H1 (cell line): ENCODE data around the gene PPARD. TPM values are rescaled to one million over a fixed set of nuclear protein-coding genes. Genes with fewer than 3 reads are reported as not detected.

ENCODE experiments used
- CTCF ChIA-PET: fragments of 300-600 bp; sonication (Branson Sonifier 250); formaldehyde crosslinking; loops from one replicate; lab custom pipeline; 2021; ENCODE audit not compliant: partially characterized antibody; lab: Charles Lee
- POLR2A ChIA-PET: fragments of 300-600 bp; sonication (Branson Sonifier 250); formaldehyde crosslinking; loops from one replicate; lab custom pipeline; 2021; ENCODE audit warnings: inconsistent platforms; ENCODE audit not compliant: partially characterized antibody; lab: Charles Lee
- DNase-seq, 2 experiments: peaks; one replicate each; pipeline versions ENCODE4 v3.0.0 to v3.0.0-alpha.2; 2010 to 2022; ENCODE audit warnings: low spot score in 2 of 2, low read depth in 1 of 2, mixed read lengths in 1 of 2
- FAIRE-seq: peaks from 2 replicates; lab custom pipeline; 2011; peaks lifted over from hg19 to GRCh38; lab: Jason Lieb, UNC
- H2AFZ ChIP-seq: 2 replicates; pipeline ENCODE4 v1.8.1; 2012; ENCODE audit warnings: low read length, inconsistent platforms
- H2AK5ac ChIP-seq: 2 replicates; pipeline ENCODE4 v1.6.1; 2013; ENCODE audit warnings: low read depth, low read length
- H2BK120ac ChIP-seq: replicated peaks from 2 replicates; pipeline ENCODE3; 2013; ENCODE audit warnings: low read depth, low read length, inconsistent platforms
- H2BK12ac ChIP-seq: 2 replicates; pipeline ENCODE4 v1.6.1; 2013; ENCODE audit warnings: low read depth, low read length
- H2BK15ac ChIP-seq: 2 replicates; pipeline ENCODE4 v1.6.1; 2013; ENCODE audit warnings: low read length
- H2BK20ac ChIP-seq: 2 replicates; pipeline ENCODE4 v1.6.1; 2013; ENCODE audit warnings: low read length
- H2BK5ac ChIP-seq: 2 replicates; pipeline ENCODE4 v1.6.1; 2013; ENCODE audit warnings: low read depth, low read length
- H3K14ac ChIP-seq: 2 replicates; pipeline ENCODE4 v1.6.1; 2013; ENCODE audit warnings: inconsistent platforms; ENCODE audit not compliant: insufficient read length
- H3K18ac ChIP-seq: 2 replicates; pipeline ENCODE4 v1.6.1; 2013; ENCODE audit warnings: low read length; ENCODE audit errors: extremely low read depth
- H3K23ac ChIP-seq: 2 replicates; pipeline ENCODE4 v1.6.1; 2013; ENCODE audit warnings: inconsistent platforms; ENCODE audit not compliant: insufficient read length
- H3K23me2 ChIP-seq: 2 replicates; pipeline ENCODE4 v1.6.1; 2013; ENCODE audit warnings: low read depth, low read length
- H3K27ac ChIP-seq: 2 replicates; pipeline ENCODE4 v1.6.1; 2011; ENCODE audit warnings: low read depth, low read length, inconsistent platforms
- H3K27me3 ChIP-seq, 4 experiments: replicated peaks in 1 of 4; 1 replicate in 1 of 4; 2 replicates in 3 of 4; pipeline versions ENCODE4 v1.6.1 to v1.8.1; 2011 to 2013; ENCODE audit warnings: low read length in 3 of 4, mild to moderate bottlenecking in 3 of 4, inconsistent platforms in 2 of 4, mixed read lengths in 2 of 4, moderate library complexity in 1 of 4; ENCODE audit not compliant: control insufficient read depth in 3 of 4, insufficient read depth in 3 of 4; ENCODE audit errors: extremely low read depth in 1 of 4
- H3K36me3 ChIP-seq, 4 experiments: 2 replicates each; pipeline versions ENCODE4 v1.6.1 to v1.8.1; 2011 to 2013; ENCODE audit warnings: mild to moderate bottlenecking in 4 of 4, low read length in 3 of 4, moderate library complexity in 2 of 4, control low read depth in 1 of 4, inconsistent platforms in 1 of 4; ENCODE audit not compliant: insufficient read depth in 4 of 4, control insufficient read depth in 2 of 4
- H3K4ac ChIP-seq: replicated peaks from 2 replicates; pipeline ENCODE3; 2013; ENCODE audit warnings: low read length, low read depth, mixed read lengths, inconsistent platforms; ENCODE audit not compliant: insufficient read length
- H3K4me1 ChIP-seq, 4 experiments: replicated peaks in 1 of 4; 1 replicate in 1 of 4; 2 replicates in 3 of 4; pipeline versions ENCODE4 v1.6.1 to v1.8.1; 2011 to 2013; ENCODE audit warnings: low read length in 3 of 4, inconsistent platforms in 2 of 4, mixed read lengths in 1 of 4; ENCODE audit not compliant: insufficient read depth in 4 of 4, control insufficient read depth in 3 of 4
- H3K4me2 ChIP-seq, 2 experiments: 2 replicates each; pipeline versions ENCODE4 v1.6.1 to v1.8.1; 2011 to 2013; ENCODE audit warnings: low read depth in 2 of 2, low read length in 2 of 2, control low read depth in 1 of 2, inconsistent platforms in 1 of 2, mild to moderate bottlenecking in 1 of 2; ENCODE audit not compliant: insufficient read depth in 1 of 2
- H3K4me3 ChIP-seq, 4 experiments: fragments of 200-600, 300-600 bp in 1 of 4; sonication (generic), shearing (Covaris generic), sonication (Bioruptor Twin) in 1 of 4; 2 replicates each; pipeline versions ENCODE4 v1.5.1 to v1.8.1; 2011 to 2016; ENCODE audit warnings: low read length in 4 of 4, low read depth in 3 of 4, control low read depth in 2 of 4, inconsistent platforms in 2 of 4, mild to moderate bottlenecking in 2 of 4, mixed read lengths in 1 of 4, moderate library complexity in 1 of 4; ENCODE audit not compliant: insufficient read depth in 2 of 4; ENCODE audit errors: extremely low read depth in 1 of 4
- H3K56ac ChIP-seq: replicated peaks from 2 replicates; pipeline ENCODE3; 2013; ENCODE audit warnings: low read depth, mild to moderate bottlenecking, mixed read lengths, low read length, inconsistent platforms; ENCODE audit not compliant: insufficient read length
- H3K79me1 ChIP-seq: 2 replicates; pipeline ENCODE4 v1.6.1; 2013; ENCODE audit warnings: low read depth, low read length, control low read depth
- H3K79me2 ChIP-seq, 2 experiments: 2 replicates each; pipeline versions ENCODE4 v1.6.1 to v1.8.1; 2012 to 2013; ENCODE audit warnings: low read length in 2 of 2, mild to moderate bottlenecking in 2 of 2, inconsistent platforms in 1 of 2; ENCODE audit not compliant: insufficient read depth in 2 of 2, control insufficient read depth in 1 of 2
- H3K9ac ChIP-seq, 4 experiments: replicated peaks in 1 of 4; 1 replicate in 1 of 4; 2 replicates in 3 of 4; pipeline versions ENCODE4 v1.6.1 to v1.8.1; 2011 to 2013; ENCODE audit warnings: low read depth in 3 of 4, low read length in 3 of 4, control low read depth in 2 of 4, mild to moderate bottlenecking in 2 of 4, moderate library complexity in 2 of 4, inconsistent platforms in 1 of 4; ENCODE audit errors: extremely low read depth in 1 of 4
- H3K9me3 ChIP-seq, 2 experiments: 2 replicates each; pipeline versions ENCODE4 v1.6.1 to v1.8.1; 2012 to 2013; ENCODE audit warnings: mild to moderate bottlenecking in 2 of 2, moderate library complexity in 2 of 2, control low read depth in 1 of 2, inconsistent platforms in 1 of 2, low read depth in 1 of 2, low read length in 1 of 2, mixed read lengths in 1 of 2; ENCODE audit not compliant: insufficient read depth in 2 of 2
- H4K20me1 ChIP-seq, 2 experiments: replicated peaks in 1 of 2; 2 replicates each; pipeline versions ENCODE3 to v1.8.1; 2011 to 2013; ENCODE audit warnings: inconsistent platforms in 2 of 2, low read length in 2 of 2, mild to moderate bottlenecking in 1 of 2; ENCODE audit not compliant: insufficient read depth in 2 of 2, control insufficient read depth in 1 of 2
- H4K5ac ChIP-seq: 2 replicates; pipeline ENCODE4 v1.6.1; 2013; ENCODE audit warnings: low read length, low read depth, mixed read lengths, inconsistent platforms; ENCODE audit not compliant: insufficient read length
- H4K8ac ChIP-seq: 2 replicates; pipeline ENCODE4 v1.8.0; 2013; ENCODE audit warnings: mild to moderate bottlenecking, moderate library complexity, low read length, inconsistent platforms; ENCODE audit not compliant: insufficient read depth; ENCODE audit errors: extremely low read depth
- H4K91ac ChIP-seq: replicated peaks from 2 replicates; pipeline ENCODE3; 2013; ENCODE audit warnings: low read length, mixed read lengths, inconsistent platforms; ENCODE audit not compliant: insufficient read length
- ATF2 ChIP-seq: IDR thresholded peaks from 2 replicates; pipeline ENCODE4 v1.6.1; 2012; ENCODE audit warnings: low read length, inconsistent platforms
- CBX8 ChIP-seq: fragments of 300-800, 300-1000 bp; sonication (generic); IDR thresholded peaks from 2 replicates; pipeline ENCODE4 v1.7.1; 2016; ENCODE audit warnings: low read depth, low read length, borderline replicate concordance
- MAX ChIP-seq: IDR thresholded peaks from 2 replicates; pipeline ENCODE4 v1.6.1; 2012; ENCODE audit warnings: inconsistent platforms
- POLR2A ChIP-seq, 2 experiments: IDR thresholded peaks; 1 replicate in 1 of 2; 2 replicates in 1 of 2; pipeline ENCODE4 v1.6.1; 2011; ENCODE audit warnings: low read depth in 2 of 2, low read length in 2 of 2, mild to moderate bottlenecking in 2 of 2; ENCODE audit errors: control extremely low read depth in 1 of 2
- RAD21 ChIP-seq, 2 experiments: IDR thresholded peaks in 1 of 2; conservative IDR thresholded peaks in 1 of 2; 2 replicates each; pipeline ENCODE4 v1.6.1; 2011; ENCODE audit warnings: low read depth in 2 of 2, low read length in 2 of 2, improper control_type of control experiment in 1 of 2, inconsistent platforms in 1 of 2, mild to moderate bottlenecking in 1 of 2, moderate library complexity in 1 of 2
- SIX5 ChIP-seq: IDR thresholded peaks from 2 replicates; pipeline ENCODE4 v1.6.1; 2011; ENCODE audit warnings: mild to moderate bottlenecking, low read depth, low read length
- TBP ChIP-seq: IDR thresholded peaks from 2 replicates; pipeline ENCODE4 v1.6.1; 2011; ENCODE audit warnings: low read depth, low read length, improper control_type of control experiment
- USF2 ChIP-seq: IDR thresholded peaks from 2 replicates; pipeline ENCODE4 v1.6.1; 2011; ENCODE audit warnings: low read length, improper control_type of control experiment
- ZNF274 ChIP-seq: IDR thresholded peaks from 2 replicates; pipeline ENCODE4 v1.7.0; 2012; ENCODE audit warnings: low read length, borderline replicate concordance; ENCODE audit errors: extremely low read depth
- WGBS, 2 experiments: shearing (Covaris generic) in 1 of 2; methylation state at CpG; one replicate each; pipeline versions ENCODE4 v1.1.6 to v1.1.7; 2013 to 2015; ENCODE audit warnings: low lambda C conversion rate in 2 of 2, mixed read lengths in 2 of 2, inconsistent platforms in 1 of 2, low coverage in 1 of 2, missing lambda C conversion rate in 1 of 2; ENCODE audit not compliant: insufficient replicate concordance in 2 of 2, insufficient coverage in 1 of 2, insufficient read length in 1 of 2; ENCODE audit errors: extremely low coverage in 1 of 2, missing lambda C conversion rate in 1 of 2; 5-methylcytosine and 5-hydroxymethylcytosine counted together
- polyA plus RNA-seq, 7 experiments: library from polyadenylated mRNA; depleted of rRNA in 3 of 7; stranded (reverse) in 5 of 7; unstranded in 2 of 7; fragments of >200 nt in 5 of 7; fragments of 200-250 nt in 2 of 7; gene quantifications; 1 replicate in 5 of 7; 2 replicates in 1 of 7; 4 replicates in 1 of 7; pipeline versions ENCODE4 v1.2.1 to v1.2.3, GENCODE V29; 2011 to 2013; ENCODE audit warnings: missing spikeins in 2 of 7, mixed read lengths in 2 of 7
- total RNA-seq: library from RNA; stranded (reverse); fragmentation: NEBNext Ultra II Directional; extraction: Animal tissue kit (Norgen Biotek cat#: 25700); gene quantifications from 2 replicates; pipeline ENCODE4 v1.2.1, GENCODE V29; 2021

The PPARD gene
- total and polyA plus RNA-seq, 2 of the 8 experiments (the other 6 are each of a cell fraction or from before 2014, with no cell fraction given): 14.6 to 14.9 TPM

- Histone ChIP-seq H3K79me2 (peaks cover 0 to 10% of the 10 kb centered on the region in 2 experiments; a peak in 2 of 4 replicates), H2AK5ac (no peak overlapping the region), H2BK12ac (no peak overlapping the region), H3K23me2 (peaks cover 7% of the 10 kb centered on the region), H3K27me3 (no peaks in the 10 kb centered on the region), H4K5ac (no peak overlapping the region), H2BK5ac (no peak overlapping the region), H3K9ac (no peak overlapping the region), H2BK15ac (no peak overlapping the region), H3K4me3 (no peak overlapping the region), H3K4ac (no peak overlapping the region), H3K79me1 (peaks cover 12% of the 10 kb centered on the region; the same call in 1 of the 2 replicates), H3K14ac (no peak overlapping the region), H4K8ac (no peak overlapping the region), H3K36me3 (no peaks in the 10 kb centered on the region), H3K9me3 (no peaks in the 10 kb centered on the region), H3K4me1 (peaks cover 0 to 7% (median 1%) of the 10 kb centered on the region in 4 experiments; a peak in 3 of 7 replicates), H2AFZ (no peak overlapping the region), H3K4me2 (peak overlapping the region; percentile 79 to 95; a peak in 1 of 4 replicates), H2BK20ac (no peak overlapping the region), H4K20me1 (peaks cover 0 to 3% of the 10 kb centered on the region in 2 experiments), H2BK120ac (no peak overlapping the region), H3K27ac (no peak overlapping the region), H3K23ac (no peak overlapping the region), H3K18ac (no peak overlapping the region), H3K56ac (no peak overlapping the region), H4K91ac (no peak overlapping the region)
- ChIA-PET CTCF (interaction anchor here (0.6 to 7.0 kb wide), 21 partner anchors 10 to 984 kb away, joined by 3 to 140 read pairs (median 4); partner anchors contain the start of genes DEF6 and FANCE), POLR2A (interaction anchor here (0.7 to 2.9 kb wide), 7 partner anchors 10 to 127 kb away, joined by 3 to 6 read pairs (median 3); partner anchors contain the start of gene RPL10A)
- FAIRE-seq (no peak), DNase-seq (no peak)
- WGBS, 2 experiments: 85% methylated on average over 6 of the region's 6 CpGs; no CpG with 5 or more reads in 1 of the 2 experiments
- TF ChIP-seq SIX5 (no peak), RAD21 (IDR thresholded peaks at IDR 0.05 in 1 of 2, conservative IDR thresholded peaks at IDR 0.05 in 1 of 2; ENCODE audit: low read depth in 2 of 2, low read length in 2 of 2) (no peak), USF2 (no peak), CBX8 (no peak), ZNF274 (no peak), POLR2A (IDR thresholded peaks at IDR 0.05; ENCODE audit: control extremely low read depth in 1 of 2, low read depth in 2 of 2, low read length in 2 of 2) (no peak), TBP (no peak), ATF2 (no peak), MAX (no peak)
These were observed 1.6 kb downstream of the PPARD start for GRCh38 chr6:35343835-35344550.
